Endothelial cell of umbilical vein (primary cell): Measurements from ENCODE around the gene MMS19. TPM values are rescaled to one million over a fixed set of nuclear protein-coding genes. Genes with fewer than 3 reads are reported as not detected.

Source experiments
- BruUV-seq: library from RNA; stranded (reverse); fragments of 400-500 nt; replicated peaks from 2 replicates; lab custom pipeline; 2021; lab: Mats Ljungman, UMichigan
- CTCF ChIA-PET: fragments of 300-600, 350-600 bp; sonication (Branson Sonifier 250); formaldehyde crosslinking; loops from one replicate; lab custom pipeline; 2021; ENCODE audit warnings: antibody characterized with exemption, inconsistent platforms; lab: Charles Lee
- POLR2A ChIA-PET: fragments of 300-600, 350-600 bp; sonication (Branson Sonifier 250); formaldehyde crosslinking; loops from one replicate; lab custom pipeline; 2021; ENCODE audit warnings: antibody characterized with exemption, inconsistent platforms; lab: Charles Lee
- DNase-seq: peaks from one replicate; pipeline ENCODE4 v3.0.0-alpha.2; 2011; ENCODE audit warnings: low read depth, low spot score
- FAIRE-seq: peaks from 2 replicates; lab custom pipeline; 2011; peaks lifted over from hg19 to GRCh38; lab: Jason Lieb, UNC
- H2AFZ ChIP-seq: 2 replicates; pipeline ENCODE4 v1.6.0; 2012; ENCODE audit warnings: low read depth, low read length, control low read depth, inconsistent platforms
- H3K27ac ChIP-seq: 2 replicates; pipeline ENCODE4 v1.5.1; 2011; ENCODE audit warnings: low read depth, mild to moderate bottlenecking, control low read depth, low read length, moderate library complexity; ENCODE audit not compliant: insufficient read depth
- H3K27me3 ChIP-seq, 2 experiments: 2 replicates each; pipeline versions ENCODE4 v1.6.0 to v1.6.1; 2011; ENCODE audit warnings: low read length in 2 of 2, mixed read lengths in 1 of 2; ENCODE audit not compliant: control insufficient read depth in 2 of 2, insufficient read depth in 2 of 2
- H3K36me3 ChIP-seq, 2 experiments: 2 replicates in 1 of 2; 3 replicates in 1 of 2; pipeline ENCODE4 v1.5.1; 2011; ENCODE audit warnings: low read length in 2 of 2, mild to moderate bottlenecking in 1 of 2, moderate library complexity in 1 of 2; ENCODE audit not compliant: control insufficient read depth in 2 of 2, insufficient read depth in 2 of 2; ENCODE audit errors: extremely low read depth in 1 of 2
- H3K4me1 ChIP-seq: 3 replicates; pipeline ENCODE4 v1.5.1; 2011; ENCODE audit warnings: mild to moderate bottlenecking, low read length; ENCODE audit not compliant: control insufficient read depth, insufficient read depth; ENCODE audit errors: extremely low read depth
- H3K4me2 ChIP-seq: 2 replicates; pipeline ENCODE4 v1.6.1; 2011; ENCODE audit warnings: low read length, control low read depth, mixed read lengths; ENCODE audit not compliant: insufficient read depth
- H3K4me3 ChIP-seq, 3 experiments: fragments of 200-600 bp in 1 of 3; sonication (generic), shearing (Covaris generic) in 1 of 3; replicated peaks in 1 of 3; 2 replicates each; pipeline ENCODE4 v1.5.1; 2011 to 2016; ENCODE audit warnings: control low read depth in 3 of 3, low read length in 3 of 3, mild to moderate bottlenecking in 2 of 3, inconsistent platforms in 1 of 3, low read depth in 1 of 3, moderate library complexity in 1 of 3; ENCODE audit not compliant: insufficient read depth in 1 of 3
- H3K79me2 ChIP-seq: 2 replicates; pipeline ENCODE4 v1.6.0; 2012; ENCODE audit warnings: low read length, inconsistent platforms; ENCODE audit not compliant: control insufficient read depth, insufficient read depth
- H3K9ac ChIP-seq: replicated peaks from 2 replicates; pipeline ENCODE3; 2011; ENCODE audit warnings: low read length, control low read depth; ENCODE audit not compliant: insufficient read depth; ENCODE audit errors: extremely low read depth
- H3K9me1 ChIP-seq: replicated peaks from 3 replicates; pipeline ENCODE4 v1.6.0; 2011; ENCODE audit warnings: mild to moderate bottlenecking, low read length; ENCODE audit not compliant: control insufficient read depth, insufficient read depth; ENCODE audit errors: extremely low read depth
- H3K9me3 ChIP-seq: replicated peaks from 2 replicates; pipeline ENCODE4 v1.5.1; 2012; ENCODE audit warnings: low read length, inconsistent platforms; ENCODE audit not compliant: control insufficient read depth, insufficient read depth
- H4K20me1 ChIP-seq: replicated peaks from 2 replicates; pipeline ENCODE3; 2011; ENCODE audit warnings: mild to moderate bottlenecking, low read length; ENCODE audit not compliant: control insufficient read depth, insufficient read depth; ENCODE audit errors: extremely low read depth
- EZH2 ChIP-seq: IDR thresholded peaks from 2 replicates; pipeline ENCODE4 v1.6.1; 2012; ENCODE audit warnings: borderline replicate concordance, low read depth, mild to moderate bottlenecking, moderate library complexity, low read length, inconsistent platforms; ENCODE audit not compliant: severe bottlenecking
- FOS ChIP-seq: IDR thresholded peaks from 2 replicates; pipeline ENCODE4 v1.6.1; 2011; ENCODE audit warnings: mild to moderate bottlenecking, low read length, moderate library complexity, borderline replicate concordance; ENCODE audit not compliant: insufficient read depth
- GATA2 ChIP-seq: IDR thresholded peaks from 2 replicates; pipeline ENCODE4 v1.7.0; 2011; ENCODE audit warnings: low read depth, mild to moderate bottlenecking, moderate library complexity, mixed read lengths, low read length; ENCODE audit not compliant: insufficient read length, insufficient read depth
- JUN ChIP-seq: IDR thresholded peaks from 2 replicates; pipeline ENCODE4 v1.6.1; 2011; ENCODE audit warnings: borderline replicate concordance, low read depth; ENCODE audit not compliant: insufficient read length, insufficient read depth
- MYC ChIP-seq: IDR thresholded peaks from one replicate; pipeline ENCODE4 v1.6.1; 2011; ENCODE audit warnings: mild to moderate bottlenecking, low read depth, low read length
- POLR2A ChIP-seq: IDR thresholded peaks from 2 replicates; pipeline ENCODE4 v1.6.1; 2012; ENCODE audit warnings: low read depth, mild to moderate bottlenecking, control low read depth, low read length
- POLR2AphosphoS5 ChIP-seq: IDR thresholded peaks from 2 replicates; pipeline ENCODE4 v1.6.1; 2012; ENCODE audit warnings: low read depth, mild to moderate bottlenecking, control low read depth, low read length, moderate library complexity; ENCODE audit not compliant: insufficient read depth
- dilution Hi-C: fragments of 300-500 bp; cut with MboI; formaldehyde crosslinking; loops from one replicate; pipeline ENCODE4 v1.15.0; 2019; ENCODE audit warnings: low sequenced_read_pairs; ENCODE audit not compliant: extremely low pct_ligation_motif_present
- intact Hi-C: fragments of 100-400 bp; cut with micrococcal nuclease; formaldehyde crosslinking; loops from one replicate; pipeline ENCODE4 v1.10.0; 2022
- polyA plus RNA-seq, 4 experiments: library from polyadenylated mRNA; depleted of rRNA in 3 of 4; stranded (reverse) in 3 of 4; unstranded in 1 of 4; fragments of >200 nt; gene quantifications; 2 replicates each; pipeline versions ENCODE4 v1.2.1 to v1.2.3, GENCODE V29; 2011 to 2012; ENCODE audit warnings: missing spikeins in 1 of 4
- total RNA-seq: library from RNA; stranded (reverse); gene quantifications from 2 replicates; pipeline ENCODE4 v1.2.3, GENCODE V29; 2021
- TF ChIP-seq, protein P1 (sequence below), 2 donors: IDR thresholded peaks; 1 replicate in 1 of 2; 2 replicates in 1 of 2; pipeline ENCODE4 v1.5.1; 2011; ENCODE audit warnings: low read length in 2 of 2, mild to moderate bottlenecking in 2 of 2, moderate library complexity in 2 of 2, control low read depth in 1 of 2, inconsistent platforms in 1 of 2, low read depth in 1 of 2; ENCODE audit not compliant: insufficient read depth in 1 of 2; ENCODE audit errors: extremely low read depth in 1 of 2
- TF ChIP-seq, protein P2 (sequence below): IDR thresholded peaks from 2 replicates; pipeline ENCODE4 v1.6.1; 2011; ENCODE audit not compliant: insufficient read depth, insufficient read length

Gene MMS19
- total and polyA plus RNA-seq, 2 donors (not counting 3 experiments of a cell fraction or from before 2014, with no cell fraction given) = 95.2 to 123 TPM

DNA sequence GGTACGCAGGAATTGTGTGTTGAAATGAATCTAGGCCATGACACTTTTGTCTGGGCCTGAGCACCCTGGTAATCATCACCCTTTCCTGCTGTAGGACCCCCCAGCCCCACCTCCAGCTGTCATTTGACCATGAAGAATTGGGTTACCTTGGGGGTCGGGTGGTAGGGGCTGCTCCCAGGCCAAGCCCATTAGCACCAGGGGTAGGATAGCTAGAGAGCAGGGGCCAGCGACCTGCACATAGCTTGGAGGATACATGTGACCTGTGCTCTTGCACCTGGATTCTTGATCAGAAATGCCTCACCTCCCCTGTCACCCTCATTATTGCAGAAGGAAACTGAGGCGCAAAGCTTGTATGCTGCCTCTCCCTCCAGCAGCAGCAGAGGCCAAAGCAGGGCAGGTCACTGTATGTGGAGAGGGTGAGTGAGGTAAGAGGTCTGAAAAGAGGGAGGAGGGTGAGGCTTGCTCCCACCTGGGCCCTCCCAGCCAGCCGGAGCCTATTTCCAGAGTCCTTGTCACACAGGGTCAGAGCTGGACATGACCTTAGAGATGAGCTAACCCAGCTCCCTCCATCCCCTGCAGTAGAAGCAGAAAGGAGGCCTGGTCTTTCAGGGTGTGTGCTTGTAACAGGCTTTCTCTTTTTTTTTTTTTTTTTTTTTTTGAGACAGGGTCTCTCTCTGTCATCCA, 39.1 kb upstream of the MMS19 start:
- H3K9me1 ChIP-seq = no peaks in the 10 kb centered on the region
- H3K9ac ChIP-seq = no peak overlapping the region
- no peaks in the 10 kb centered on the region for H3K36me3 ChIP-seq
- no peaks in the 10 kb centered on the region for H4K20me1 ChIP-seq
- no peak overlapping the region for H3K27ac ChIP-seq
- no peak for FAIRE-seq
- H3K4me2 ChIP-seq = no peak overlapping the region
- TF ChIP-seq JUN (no peak), MYC (no peak), POLR2AphosphoS5 (no peak), FOS (no peak), POLR2A (no peak), GATA2 (no peak), EZH2 (no peak)
- TF ChIP-seq, protein P1, sequence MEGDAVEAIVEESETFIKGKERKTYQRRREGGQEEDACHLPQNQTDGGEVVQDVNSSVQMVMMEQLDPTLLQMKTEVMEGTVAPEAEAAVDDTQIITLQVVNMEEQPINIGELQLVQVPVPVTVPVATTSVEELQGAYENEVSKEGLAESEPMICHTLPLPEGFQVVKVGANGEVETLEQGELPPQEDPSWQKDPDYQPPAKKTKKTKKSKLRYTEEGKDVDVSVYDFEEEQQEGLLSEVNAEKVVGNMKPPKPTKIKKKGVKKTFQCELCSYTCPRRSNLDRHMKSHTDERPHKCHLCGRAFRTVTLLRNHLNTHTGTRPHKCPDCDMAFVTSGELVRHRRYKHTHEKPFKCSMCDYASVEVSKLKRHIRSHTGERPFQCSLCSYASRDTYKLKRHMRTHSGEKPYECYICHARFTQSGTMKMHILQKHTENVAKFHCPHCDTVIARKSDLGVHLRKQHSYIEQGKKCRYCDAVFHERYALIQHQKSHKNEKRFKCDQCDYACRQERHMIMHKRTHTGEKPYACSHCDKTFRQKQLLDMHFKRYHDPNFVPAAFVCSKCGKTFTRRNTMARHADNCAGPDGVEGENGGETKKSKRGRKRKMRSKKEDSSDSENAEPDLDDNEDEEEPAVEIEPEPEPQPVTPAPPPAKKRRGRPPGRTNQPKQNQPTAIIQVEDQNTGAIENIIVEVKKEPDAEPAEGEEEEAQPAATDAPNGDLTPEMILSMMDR (IDR thresholded peaks at IDR 0.05; ENCODE audit: extremely low read depth in 1 of 2, insufficient read depth in 1 of 2, low read depth in 1 of 2, low read length in 2 of 2) = no peak
- TF ChIP-seq, protein P2, sequence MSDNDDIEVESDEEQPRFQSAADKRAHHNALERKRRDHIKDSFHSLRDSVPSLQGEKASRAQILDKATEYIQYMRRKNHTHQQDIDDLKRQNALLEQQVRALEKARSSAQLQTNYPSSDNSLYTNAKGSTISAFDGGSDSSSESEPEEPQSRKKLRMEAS = no peak
- ChIA-PET POLR2A (no interaction called here), CTCF (interaction anchor here (0.6 to 1.4 kb wide), 3 partner anchors 16 to 60 kb away, joined by 4 to 12 read pairs (median 4); no protein-coding TSS in a partner anchor)
- H3K9me3 ChIP-seq = no peaks in the 10 kb centered on the region
- H3K27me3 ChIP-seq = no peaks in the 10 kb centered on the region
- H2AFZ ChIP-seq = no peak overlapping the region
- dilution Hi-C loops = no loop called here
- H3K4me3 ChIP-seq = no peak overlapping the region
- no peak for DNase-seq
- H3K4me1 ChIP-seq = peaks cover 31% of the 10 kb centered on the region
- no TSS peak for BruUV-seq
- H3K79me2 ChIP-seq = peaks cover 4% of the 10 kb centered on the region
- intact Hi-C loops = no loop called here
